ENCODE results near the gene RXRB. TPM values are rescaled to one million over a fixed set of nuclear protein-coding genes. Genes with fewer than 3 reads are reported as not detected.

Gene RXRB
- total RNA-seq, 4 donors from 2014 or later, result 17.3 to 27.7 (median 24.8) TPM

- TF ChIP-seq, protein P1, sequence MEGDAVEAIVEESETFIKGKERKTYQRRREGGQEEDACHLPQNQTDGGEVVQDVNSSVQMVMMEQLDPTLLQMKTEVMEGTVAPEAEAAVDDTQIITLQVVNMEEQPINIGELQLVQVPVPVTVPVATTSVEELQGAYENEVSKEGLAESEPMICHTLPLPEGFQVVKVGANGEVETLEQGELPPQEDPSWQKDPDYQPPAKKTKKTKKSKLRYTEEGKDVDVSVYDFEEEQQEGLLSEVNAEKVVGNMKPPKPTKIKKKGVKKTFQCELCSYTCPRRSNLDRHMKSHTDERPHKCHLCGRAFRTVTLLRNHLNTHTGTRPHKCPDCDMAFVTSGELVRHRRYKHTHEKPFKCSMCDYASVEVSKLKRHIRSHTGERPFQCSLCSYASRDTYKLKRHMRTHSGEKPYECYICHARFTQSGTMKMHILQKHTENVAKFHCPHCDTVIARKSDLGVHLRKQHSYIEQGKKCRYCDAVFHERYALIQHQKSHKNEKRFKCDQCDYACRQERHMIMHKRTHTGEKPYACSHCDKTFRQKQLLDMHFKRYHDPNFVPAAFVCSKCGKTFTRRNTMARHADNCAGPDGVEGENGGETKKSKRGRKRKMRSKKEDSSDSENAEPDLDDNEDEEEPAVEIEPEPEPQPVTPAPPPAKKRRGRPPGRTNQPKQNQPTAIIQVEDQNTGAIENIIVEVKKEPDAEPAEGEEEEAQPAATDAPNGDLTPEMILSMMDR (IDR thresholded peaks at IDR 0.05; ENCODE audit: low read depth), result no peak
These were observed 15.7 kb upstream of the RXRB start for GRCh38 chr6:33216117-33216649.

- TF ChIP-seq, protein P1 (IDR thresholded peaks at IDR 0.05; ENCODE audit: low read depth), result no peak
These were observed 15.0 kb upstream of the RXRB start for GRCh38 chr6:33215271-33216116.

DNA sequence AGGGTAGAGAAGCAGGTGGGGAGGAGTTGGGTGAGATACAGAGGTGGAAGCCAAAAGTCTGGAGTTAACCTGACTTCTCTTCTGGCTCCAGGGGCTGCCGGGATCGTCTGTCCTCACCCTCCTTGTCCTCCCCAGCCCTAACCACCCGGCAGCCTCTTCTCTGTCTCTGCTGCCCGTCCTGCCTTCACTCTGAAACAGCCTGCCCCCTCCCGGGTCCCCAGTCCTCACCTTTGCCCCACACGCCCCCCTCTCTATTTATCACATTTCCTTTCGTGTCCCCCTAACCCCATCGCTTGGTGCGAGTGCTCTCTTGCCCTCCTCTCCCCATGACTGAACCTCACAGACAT is 13.5 kb upstream of the RXRB start:
- TF ChIP-seq, protein P1 (IDR thresholded peaks at IDR 0.05; ENCODE audit: low read depth), result no peak

- TF ChIP-seq, protein P1 (IDR thresholded peaks at IDR 0.05; ENCODE audit: low read depth), result no peak
These were observed 12.9 kb upstream of the RXRB start for GRCh38 chr6:33213166-33213988.

DNA sequence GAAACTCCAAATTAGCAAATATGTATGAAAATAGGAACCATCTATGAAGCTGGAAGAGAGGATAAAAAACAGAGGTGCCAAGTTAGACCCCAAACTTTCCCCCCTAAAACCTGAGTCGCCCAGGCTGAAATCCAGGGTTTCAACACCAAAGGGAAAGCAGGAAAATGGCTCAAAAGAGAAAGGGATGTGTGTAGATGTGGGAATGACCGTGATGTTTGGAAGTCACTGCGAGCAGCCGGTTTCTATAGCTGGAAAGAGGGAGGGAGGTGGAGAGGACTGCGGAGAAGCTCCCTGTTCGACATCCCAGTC is 12.3 kb upstream of the RXRB start:
- TF ChIP-seq, protein P1 (IDR thresholded peaks at IDR 0.05; ENCODE audit: low read depth), result no peak

DNA sequence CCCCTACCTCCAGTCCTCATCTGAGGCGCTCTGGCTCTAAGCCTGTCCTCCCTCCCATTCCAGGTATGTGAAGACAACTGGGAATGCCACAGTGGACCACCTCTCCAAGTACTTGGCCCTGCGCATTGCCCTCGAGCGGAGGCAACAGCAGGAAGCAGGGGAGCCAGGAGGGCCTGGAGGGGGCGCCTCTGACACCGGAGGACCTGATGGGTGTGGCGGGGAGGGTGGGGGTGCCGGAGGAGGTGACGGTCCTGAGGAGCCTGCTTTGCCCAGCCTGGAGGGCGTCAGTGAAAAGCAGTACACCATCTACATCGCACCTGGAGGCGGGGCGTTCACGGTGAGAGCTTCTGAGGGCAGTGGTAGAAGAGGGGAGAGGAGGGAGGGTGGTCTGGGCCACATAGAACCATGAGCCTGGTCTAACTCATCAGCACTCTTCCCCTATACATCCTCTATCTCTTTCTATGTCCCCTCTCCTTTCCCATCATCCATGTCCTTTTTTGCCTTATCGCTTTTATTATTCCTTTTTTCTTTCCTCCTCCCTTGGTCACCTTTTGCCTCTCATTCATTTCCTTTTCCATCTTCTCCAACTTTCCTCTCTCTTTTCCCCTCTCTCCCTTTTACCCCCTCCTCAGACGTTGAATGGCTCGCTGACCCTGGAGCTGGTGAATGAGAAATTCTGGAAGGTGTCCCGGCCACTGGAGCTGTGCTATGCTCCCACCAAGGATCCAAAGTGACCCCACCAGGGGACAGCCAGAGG is 11.4 kb upstream of the RXRB start:
- TF ChIP-seq, protein P1 (IDR thresholded peaks at IDR 0.05; ENCODE audit: low read depth), result no peak
